Esophagus squamous epithelium (tissue), 5 donors: ENCODE measurements around the gene PEF1. TPM values are rescaled to one million over a fixed set of nuclear protein-coding genes. Genes with fewer than 3 reads are reported as not detected.
A peak's percentile ranks its signal among the peaks of the same experiment; 100 is the strongest.

Source experiments
- DNase-seq: peaks from one replicate; lab custom pipeline; 2025; lab: John Stamatoyannopoulos, UW
- H3K27ac ChIP-seq, 4 donors: fragments of 200-600 bp; sonication (generic); one replicate each; pipeline ENCODE4 v1.5.1; 2016 to 2019; ENCODE audit warnings: mild to moderate bottlenecking in 1 of 4
- H3K27me3 ChIP-seq, 4 donors: fragments of 200-600 bp; sonication (generic); 1 replicate in 3 of 4; 2 replicates in 1 of 4; pipeline versions ENCODE4 v1.5.1 to v1.6.0; 2017 to 2021; ENCODE audit warnings: antibody characterized with exemption in 1 of 4
- H3K36me3 ChIP-seq, 3 donors: fragments of 200-600 bp; sonication (generic); one replicate each; pipeline ENCODE4 v1.5.1; 2016 to 2019
- H3K4me1 ChIP-seq, 3 donors: fragments of 200-600 bp; sonication (generic); one replicate each; pipeline ENCODE4 v1.5.1; 2017 to 2019
- H3K4me3 ChIP-seq, 4 donors: fragments of 200-600 bp; sonication (generic); 1 replicate in 3 of 4; 2 replicates in 1 of 4; pipeline ENCODE4 v1.5.1; 2016 to 2019; ENCODE audit warnings: mild to moderate bottlenecking in 2 of 4, moderate library complexity in 1 of 4
- H3K9me3 ChIP-seq, 3 donors: fragments of 200-600 bp; sonication (generic); one replicate each; pipeline ENCODE4 v1.5.1; 2016 to 2019
- POLR2A ChIP-seq, 4 donors: fragments of 450-650 bp; IDR thresholded peaks; one replicate each; pipeline ENCODE4 v1.6.1; 2017; ENCODE audit warnings: antibody characterized with exemption in 4 of 4, mild to moderate bottlenecking in 4 of 4, moderate library complexity in 3 of 4
- WGBS, 2 donors: methylation state at CpG; one replicate each; pipeline ENCODE4 v1.1.5; 2018; 5-methylcytosine and 5-hydroxymethylcytosine counted together
- intact Hi-C: fragments of 100-400 bp; cut with DNase I; formaldehyde crosslinking; loops from one replicate; pipeline ENCODE4 v1.15.0; 2022
- total RNA-seq, 4 donors: library from RNA; depleted of rRNA; stranded (reverse); fragments of >200 nt; gene quantifications; one replicate each; pipeline ENCODE4 v1.1.0, GENCODE V29; 2016
- TF ChIP-seq, protein P1 (sequence below), 6 experiments: fragments of 450-650 bp in 4 of 6; fragments of 200-600 bp in 2 of 6; sonication (generic) in 2 of 6; IDR thresholded peaks; one replicate each; pipeline ENCODE4 v1.5.1; 2016 to 2019; ENCODE audit warnings: antibody characterized with exemption in 6 of 6, mild to moderate bottlenecking in 4 of 6, moderate library complexity in 4 of 6
- donor health status: DM: yes; HTN: yes; CAD: no.

Gene PEF1
- total RNA-seq, 4 donors from 2014 or later: 59.1 to 69.8 (median 63.6) TPM

GRCh38 chr1:31666263-31666963 is 21.7 kb upstream of the PEF1 start:
- no peak for TF ChIP-seq POLR2A (IDR thresholded peaks at IDR 0.05)
- TF ChIP-seq, protein P1, sequence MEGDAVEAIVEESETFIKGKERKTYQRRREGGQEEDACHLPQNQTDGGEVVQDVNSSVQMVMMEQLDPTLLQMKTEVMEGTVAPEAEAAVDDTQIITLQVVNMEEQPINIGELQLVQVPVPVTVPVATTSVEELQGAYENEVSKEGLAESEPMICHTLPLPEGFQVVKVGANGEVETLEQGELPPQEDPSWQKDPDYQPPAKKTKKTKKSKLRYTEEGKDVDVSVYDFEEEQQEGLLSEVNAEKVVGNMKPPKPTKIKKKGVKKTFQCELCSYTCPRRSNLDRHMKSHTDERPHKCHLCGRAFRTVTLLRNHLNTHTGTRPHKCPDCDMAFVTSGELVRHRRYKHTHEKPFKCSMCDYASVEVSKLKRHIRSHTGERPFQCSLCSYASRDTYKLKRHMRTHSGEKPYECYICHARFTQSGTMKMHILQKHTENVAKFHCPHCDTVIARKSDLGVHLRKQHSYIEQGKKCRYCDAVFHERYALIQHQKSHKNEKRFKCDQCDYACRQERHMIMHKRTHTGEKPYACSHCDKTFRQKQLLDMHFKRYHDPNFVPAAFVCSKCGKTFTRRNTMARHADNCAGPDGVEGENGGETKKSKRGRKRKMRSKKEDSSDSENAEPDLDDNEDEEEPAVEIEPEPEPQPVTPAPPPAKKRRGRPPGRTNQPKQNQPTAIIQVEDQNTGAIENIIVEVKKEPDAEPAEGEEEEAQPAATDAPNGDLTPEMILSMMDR (IDR thresholded peaks at IDR 0.05): no peak
- Histone ChIP-seq H3K4me1 (peaks cover 28 to 61% (median 48%) of the 10 kb centered on the region in 3 donors), H3K9me3 (no peaks in the 10 kb centered on the region), H3K27me3 (no peaks in the 10 kb centered on the region), H3K27ac (peak overlapping the region in 3 of 4 donors; percentile 19 to 70 (median 45)), H3K4me3 (no peak overlapping the region), H3K36me3 (no peaks in the 10 kb centered on the region)
- intact Hi-C loops: loop anchor here (10.0 kb wide), 1 partner anchor 298 kb away; no protein-coding TSS in a partner anchor
- DNase-seq: no peak
- WGBS, 2 donors: 24 to 51% methylated on average over 9 to 10 of the region's 10 CpGs

DNA sequence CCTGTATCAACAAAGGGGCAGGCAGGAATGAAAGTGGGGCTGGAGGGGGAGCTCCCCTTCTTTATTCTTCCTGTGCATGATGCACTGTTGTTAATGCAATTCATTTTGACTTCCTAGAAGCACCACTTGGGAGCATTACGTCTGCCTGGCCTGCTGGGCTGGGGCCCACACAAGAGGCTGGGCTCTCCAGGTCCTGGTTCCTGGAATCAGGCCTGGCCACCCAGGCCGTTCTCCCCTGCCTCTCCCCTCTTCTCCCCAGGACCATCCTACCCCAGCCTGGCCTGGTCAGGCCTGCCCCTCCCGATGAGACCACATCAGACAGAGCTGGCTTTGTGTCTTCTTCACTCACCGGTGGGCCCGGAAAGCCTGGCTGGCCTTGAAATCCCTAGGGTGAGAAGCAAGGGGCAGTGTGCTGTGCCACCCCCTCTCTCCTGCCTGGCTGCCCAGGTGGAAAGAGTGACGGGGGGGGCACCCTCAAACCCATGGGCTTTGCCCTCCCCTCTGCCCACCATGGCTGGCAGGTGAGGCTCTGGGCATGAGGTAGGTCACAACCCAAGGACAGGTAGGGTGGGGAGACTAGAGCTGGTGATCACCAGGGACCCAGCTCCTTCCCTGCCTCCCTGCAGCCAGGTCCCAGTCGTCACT is 20.7 kb upstream of the PEF1 start:
- H3K9me3 ChIP-seq: no peaks in the 10 kb centered on the region
- DNase-seq: no peak
- 93% methylated on average over 3 of the region's 7 CpGs; no CpG with 5 or more reads in 1 of the 2 donors for WGBS, 2 donors
- peaks cover 0 to 9% (median 0%) of the 10 kb centered on the region in 3 donors for H3K36me3 ChIP-seq
- no peaks in the 10 kb centered on the region for H3K27me3 ChIP-seq
- intact Hi-C loops: loop anchor here (10.0 kb wide), 1 partner anchor 299 kb away; no protein-coding TSS in a partner anchor
- peak overlapping the region in 2 of 4 donors; percentile 45 to 70 for H3K27ac ChIP-seq
- H3K4me3 ChIP-seq: no peak overlapping the region
- no peak for TF ChIP-seq POLR2A (IDR thresholded peaks at IDR 0.05)
- TF ChIP-seq, protein P1 (IDR thresholded peaks at IDR 0.05): no peak
- peaks cover 24 to 51% (median 40%) of the 10 kb centered on the region in 3 donors for H3K4me1 ChIP-seq

GRCh38 chr1:31664528-31664927 is 19.9 kb upstream of the PEF1 start:
- Histone ChIP-seq H3K4me3 (no peak overlapping the region), H3K4me1 (peaks cover 15 to 42% (median 31%) of the 10 kb centered on the region in 3 donors), H3K27ac (no peak overlapping the region), H3K27me3 (no peaks in the 10 kb centered on the region), H3K36me3 (peaks cover 0 to 15% (median 0%) of the 10 kb centered on the region in 3 donors), H3K9me3 (no peaks in the 10 kb centered on the region)
- TF ChIP-seq, protein P1 (IDR thresholded peaks at IDR 0.05): no peak
- no peak for TF ChIP-seq POLR2A (IDR thresholded peaks at IDR 0.05)
- 60 to 88% methylated on average over 1 to 9 of the region's 9 CpGs for WGBS, 2 donors
- no peak for DNase-seq
- intact Hi-C loops: loop anchor here (5.0 to 10.0 kb wide), 2 partner anchors 128 to 300 kb away; no protein-coding TSS in a partner anchor

DNA sequence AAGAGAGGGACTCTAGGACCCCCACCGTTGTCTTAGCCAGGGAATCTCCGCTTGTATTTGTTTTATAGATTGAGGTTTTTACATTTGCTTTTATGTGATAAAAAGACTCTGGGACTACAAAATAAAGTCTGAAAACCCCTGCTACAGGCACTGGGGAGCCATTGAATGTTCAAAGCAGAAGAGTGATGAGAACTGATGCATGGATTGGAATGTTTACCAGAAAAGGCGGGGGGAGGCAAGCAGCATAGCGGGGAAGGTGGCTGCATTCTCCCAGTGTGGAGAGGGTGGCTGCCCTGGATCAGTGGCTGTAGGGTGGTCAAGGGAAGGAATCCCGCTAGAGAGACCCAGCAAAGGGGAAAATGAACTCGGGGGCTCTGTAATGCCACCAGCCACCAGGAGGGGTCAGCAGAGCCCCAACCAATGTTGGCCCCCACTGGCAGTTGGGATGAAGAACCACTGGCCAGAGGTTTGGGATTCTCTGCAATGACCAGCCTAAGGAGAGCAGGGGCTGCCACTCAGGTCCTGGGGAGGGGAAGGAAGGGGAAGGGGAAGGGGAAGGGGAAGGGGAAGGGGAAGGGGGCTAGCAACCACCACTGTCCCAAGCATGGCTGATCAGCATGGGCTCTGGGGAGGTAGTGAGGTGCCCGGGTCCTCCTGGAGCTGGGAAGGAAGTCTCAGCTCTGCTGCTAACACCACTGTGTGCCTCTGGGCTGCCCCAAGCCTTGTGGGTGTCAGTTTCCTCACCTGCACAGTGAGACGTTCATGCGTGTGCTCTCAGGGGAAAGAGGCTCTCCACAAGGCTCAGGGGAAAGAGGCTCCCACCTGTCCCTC is 19.2 kb upstream of the PEF1 start:
- H3K36me3 ChIP-seq: peaks cover 0 to 22% (median 0%) of the 10 kb centered on the region in 3 donors
- no peaks in the 10 kb centered on the region for H3K27me3 ChIP-seq
- no peak for DNase-seq
- no peak overlapping the region for H3K27ac ChIP-seq
- 46 to 62% methylated on average over 6 to 9 of the region's 9 CpGs for WGBS, 2 donors
- H3K4me1 ChIP-seq: peaks cover 13 to 36% (median 25%) of the 10 kb centered on the region in 3 donors
- intact Hi-C loops: loop anchor here (5.0 to 10.0 kb wide), 2 partner anchors 128 to 301 kb away; no protein-coding TSS in a partner anchor
- TF ChIP-seq, protein P1 (IDR thresholded peaks at IDR 0.05): peak; percentile 91 to 96 (median 95)
- TF ChIP-seq POLR2A (IDR thresholded peaks at IDR 0.05): no peak
- no peaks in the 10 kb centered on the region for H3K9me3 ChIP-seq
- H3K4me3 ChIP-seq: no peak overlapping the region
